HL-60 (cell line): ENCODE data around the gene ADAMTSL5.

Experiments used
- CTCF ChIP-seq: IDR thresholded peaks from one replicate; pipeline ENCODE4 v1.5.1; 2011; ENCODE audit warnings: low read length, control low read depth, inconsistent platforms; ENCODE audit not compliant: insufficient read depth
- GABPA ChIP-seq: IDR thresholded peaks from 2 replicates; pipeline ENCODE4 v1.6.1; 2012; ENCODE audit warnings: low read depth
- POLR2AphosphoS5 ChIP-seq: IDR thresholded peaks from 2 replicates; pipeline ENCODE4 v1.6.1; 2012; ENCODE audit warnings: low read depth

- no peak for TF ChIP-seq CTCF
- TF ChIP-seq GABPA = no peak
- TF ChIP-seq POLR2AphosphoS5 = no peak
Observed at GRCh38 chr19:1470055-1470304, 42.8 kb downstream of the ADAMTSL5 start.
